ENCODE measurements around the gene UBE2N. TPM values are rescaled to one million over a fixed set of nuclear protein-coding genes. Genes with fewer than 3 reads are reported as not detected.
"Not testable (repeated sequence)": the region's sequence is repeated elsewhere in the genome, so short reads cannot be mapped to it uniquely, and the experiment has no call there.

Gene UBE2N
- total RNA-seq, 2 experiments from 2014 or later = 186 to 279 TPM

DNA sequence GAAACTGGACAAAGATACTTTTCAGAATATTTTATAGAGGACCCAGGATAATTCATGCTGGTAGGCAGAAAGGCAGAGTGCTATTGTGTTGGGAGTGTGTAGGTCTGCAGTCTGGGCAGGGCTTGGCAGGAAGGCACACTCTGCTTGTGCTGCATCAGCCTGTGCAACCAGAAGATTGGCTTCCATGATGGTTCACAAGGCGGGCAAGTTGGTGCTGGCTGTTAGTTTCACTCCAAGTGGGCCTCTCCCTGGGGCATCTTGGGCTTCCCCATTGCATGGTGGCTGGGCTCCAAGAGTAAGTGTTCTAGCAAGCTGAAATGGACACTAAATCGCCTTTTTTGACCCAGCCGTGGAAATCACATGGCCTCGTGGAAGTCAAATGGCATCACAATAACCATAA, 1.8 kb upstream of the UBE2N start:
- H3K27ac Mint-ChIP-seq = no peak overlapping the region
- intact Hi-C loops (cut with DNase I, micrococcal nuclease) = loop anchor here (5.0 to 10.0 kb wide), 4 partner anchors 516 to 1011 kb away; partner anchors contain the start of genes CEP83 (in 1 of the 2) and EEA1 (in 1 of the 2)
- peaks cover 46% of the 10 kb centered on the region for H3K4me1 Mint-ChIP-seq
- POLR2A ChIA-PET = no interaction called here
- DNase-seq = no peak
- CTCF ChIA-PET = interaction anchor here (2.6 kb wide), 1 partner anchor 23 kb away, joined by 13 read pairs; no protein-coding TSS in a partner anchor
- no peaks in the 10 kb centered on the region for H3K9me3 Mint-ChIP-seq (ENCODE audit: low read depth)
- ATAC-seq = no peak
- no peaks in the 10 kb centered on the region for H3K27me3 Mint-ChIP-seq
- H3K4me3 Mint-ChIP-seq = no peak overlapping the region
- peaks cover 15% of the 10 kb centered on the region for H3K36me3 Mint-ChIP-seq (ENCODE audit: low read depth)

DNA sequence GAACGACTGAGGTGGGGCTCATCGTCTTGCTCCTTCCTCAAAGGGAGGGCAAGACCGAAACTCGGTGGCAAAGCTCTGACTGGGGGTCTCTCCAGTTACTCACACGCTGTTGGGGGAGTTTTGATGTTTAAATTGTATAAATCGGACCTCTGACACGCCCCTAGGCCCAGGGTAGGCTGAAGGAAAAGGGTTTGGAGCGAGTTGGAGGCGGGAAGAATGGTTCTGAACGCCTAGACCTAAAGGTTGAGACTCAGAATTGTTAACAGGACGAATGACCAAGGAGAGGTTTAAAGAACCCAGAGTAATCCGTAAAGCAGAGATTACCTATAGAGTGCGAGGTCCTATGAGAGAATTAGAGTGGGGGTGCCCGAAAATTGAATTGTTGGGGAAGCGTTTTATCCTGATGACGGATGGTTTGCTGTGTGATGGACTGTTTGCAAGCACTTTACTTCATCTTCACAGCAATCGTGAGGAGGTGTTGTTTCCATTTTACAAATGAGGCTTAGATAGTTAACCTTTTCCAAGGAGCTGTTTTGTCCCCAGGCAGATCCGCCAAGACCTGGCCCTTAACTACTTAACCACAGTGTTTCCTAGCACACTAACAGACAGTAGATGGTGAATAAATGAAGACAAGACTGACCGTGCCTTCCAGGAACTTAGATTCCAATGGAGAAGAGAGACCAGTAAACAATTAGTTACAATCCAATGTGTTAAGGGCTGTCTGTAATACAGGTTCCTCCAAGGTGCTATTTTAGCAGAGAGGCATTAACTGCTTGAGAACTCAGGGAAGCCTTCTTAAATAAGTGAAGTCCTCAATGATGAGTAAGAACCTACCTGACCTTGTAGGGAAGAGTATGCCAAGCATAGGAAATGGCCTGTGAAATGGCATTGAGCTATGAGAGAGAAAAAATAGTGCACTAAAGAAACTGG, 929 bp upstream of the UBE2N start:
- no peak for DNase-seq
- Mint-ChIP-seq H3K4me1 (peaks cover 47% of the 10 kb centered on the region), H3K27ac (peak overlapping the region; percentile 99), H3K27me3 (no peaks in the 10 kb centered on the region), H3K36me3 (ENCODE audit: low read depth) (peaks cover 15% of the 10 kb centered on the region), H3K4me3 (peak overlapping the region; percentile 99), H3K9me3 (ENCODE audit: low read depth) (no peaks in the 10 kb centered on the region)
- no peak for ATAC-seq
- CTCF ChIA-PET = interaction anchor here (0.6 to 1.6 kb wide), 5 partner anchors 16 to 660 kb away, joined by 3 to 6 read pairs (median 4); partner anchors contain the start of gene MRPL42
- intact Hi-C loops (cut with DNase I, micrococcal nuclease) = loop anchor here (1.0 to 10.0 kb wide), 9 partner anchors 25 to 1012 kb away; partner anchors contain the start of genes CRADD (in 2 of the 2), EEA1 (in 2 of the 2), MRPL42 (in 2 of the 2) and CEP83 (in 1 of the 2)
- POLR2A ChIA-PET = interaction anchor here (1.2 kb wide), 1 partner anchor 513 kb away, joined by 5 read pairs; no protein-coding TSS in a partner anchor

DNA sequence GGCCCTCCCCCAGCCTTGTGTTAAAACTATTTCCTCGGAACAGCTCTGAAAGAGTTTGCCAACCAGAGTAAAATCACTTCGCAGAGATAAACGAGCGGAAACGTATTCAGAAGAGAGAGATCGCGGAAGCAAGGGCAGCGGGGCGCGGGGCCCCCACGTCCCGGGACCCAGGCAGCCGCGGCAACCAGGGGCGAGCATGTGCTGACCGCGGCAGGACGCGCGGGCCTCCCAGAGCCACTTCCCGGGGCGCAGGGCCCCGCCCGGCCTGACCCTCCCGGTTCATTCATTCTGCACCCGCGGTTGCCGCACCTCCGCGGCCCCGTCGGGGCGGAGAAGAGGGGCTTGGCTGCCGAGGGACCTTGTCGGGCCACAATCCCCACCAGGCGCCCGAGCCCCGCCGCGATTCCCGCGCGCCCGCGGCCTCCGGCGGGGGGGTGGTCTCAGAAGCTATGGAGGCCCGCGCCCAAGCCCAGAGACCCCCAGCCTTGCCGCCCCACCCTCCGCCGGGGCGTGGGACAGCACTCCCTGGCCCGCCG, 598 bp downstream of the UBE2N start:
- Mint-ChIP-seq H3K9me3 (ENCODE audit: low read depth) (no peaks in the 10 kb centered on the region), H3K4me3 (peak overlapping the region; percentile 99), H3K27me3 (no peaks in the 10 kb centered on the region), H3K27ac (peak overlapping the region; percentile 98), H3K36me3 (ENCODE audit: low read depth) (peaks cover 17% of the 10 kb centered on the region), H3K4me1 (peaks cover 55% of the 10 kb centered on the region)
- DNase-seq = peak; percentile 56
- ChIA-PET POLR2A (interaction anchor here (0.6 to 1.2 kb wide), 2 partner anchors 29 to 511 kb away, joined by 5 to 7 read pairs; no protein-coding TSS in a partner anchor), CTCF (no interaction called here)
- ATAC-seq = no peak
- intact Hi-C loops (cut with DNase I, micrococcal nuclease) = loop anchor here (2.0 to 10.0 kb wide), 5 partner anchors 62 to 1014 kb away; partner anchors contain the start of genes CEP83 (in 1 of the 2) and EEA1 (in 1 of the 2)

DNA sequence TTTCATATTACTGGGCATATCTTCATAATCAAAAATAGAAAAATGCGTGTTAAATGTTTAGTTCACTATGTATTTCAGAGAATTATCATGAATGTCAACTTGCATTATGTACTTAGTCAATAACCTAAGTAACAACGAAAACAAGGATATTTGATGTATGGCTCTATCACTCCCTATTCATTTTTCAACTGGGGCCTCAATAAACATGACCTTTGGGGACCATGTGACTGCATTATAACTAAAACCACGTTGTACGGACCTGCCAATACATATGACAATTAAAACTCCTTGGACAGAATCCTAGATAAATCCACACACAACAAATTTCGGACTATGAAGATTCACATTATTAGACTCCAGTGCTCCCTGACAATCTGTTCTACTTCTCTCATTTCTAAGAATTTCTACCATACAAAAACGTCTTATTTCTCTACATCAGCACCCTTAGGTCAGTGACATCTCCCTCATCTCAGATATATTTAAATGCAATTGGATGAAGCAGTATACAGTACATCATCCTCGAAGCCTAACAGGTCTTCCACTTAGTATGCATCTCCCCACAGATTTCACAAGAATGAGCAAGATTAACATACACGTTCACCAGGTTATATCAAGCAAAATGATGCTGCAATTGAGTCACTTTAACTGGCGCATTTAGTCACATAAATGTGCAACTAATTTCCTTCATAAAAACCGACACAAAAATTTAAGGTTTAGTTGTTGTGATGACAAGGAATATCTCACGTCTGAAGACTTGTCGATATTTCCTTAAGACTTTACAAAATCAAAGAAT, 1.5 kb downstream of the UBE2N start:
- H3K27ac Mint-ChIP-seq = peak overlapping the region; percentile 98
- DNase-seq = no peak
- ChIA-PET CTCF (interaction anchor here (6.3 kb wide), 1 partner anchor 20 kb away, joined by 55 read pairs; no protein-coding TSS in a partner anchor), POLR2A (no interaction called here)
- H3K4me3 Mint-ChIP-seq = peak overlapping the region; percentile 99
- H3K27me3 Mint-ChIP-seq = no peaks in the 10 kb centered on the region
- ATAC-seq = peak; percentile 5
- no peaks in the 10 kb centered on the region for H3K9me3 Mint-ChIP-seq (ENCODE audit: low read depth)
- intact Hi-C loops (cut with DNase I, micrococcal nuclease) = loop anchor here (2.0 to 10.0 kb wide), 5 partner anchors 61 to 1015 kb away; partner anchors contain the start of genes CEP83 (in 1 of the 2) and EEA1 (in 1 of the 2)
- H3K4me1 Mint-ChIP-seq = peaks cover 63% of the 10 kb centered on the region
- peaks cover 17% of the 10 kb centered on the region for H3K36me3 Mint-ChIP-seq (ENCODE audit: low read depth)

DNA sequence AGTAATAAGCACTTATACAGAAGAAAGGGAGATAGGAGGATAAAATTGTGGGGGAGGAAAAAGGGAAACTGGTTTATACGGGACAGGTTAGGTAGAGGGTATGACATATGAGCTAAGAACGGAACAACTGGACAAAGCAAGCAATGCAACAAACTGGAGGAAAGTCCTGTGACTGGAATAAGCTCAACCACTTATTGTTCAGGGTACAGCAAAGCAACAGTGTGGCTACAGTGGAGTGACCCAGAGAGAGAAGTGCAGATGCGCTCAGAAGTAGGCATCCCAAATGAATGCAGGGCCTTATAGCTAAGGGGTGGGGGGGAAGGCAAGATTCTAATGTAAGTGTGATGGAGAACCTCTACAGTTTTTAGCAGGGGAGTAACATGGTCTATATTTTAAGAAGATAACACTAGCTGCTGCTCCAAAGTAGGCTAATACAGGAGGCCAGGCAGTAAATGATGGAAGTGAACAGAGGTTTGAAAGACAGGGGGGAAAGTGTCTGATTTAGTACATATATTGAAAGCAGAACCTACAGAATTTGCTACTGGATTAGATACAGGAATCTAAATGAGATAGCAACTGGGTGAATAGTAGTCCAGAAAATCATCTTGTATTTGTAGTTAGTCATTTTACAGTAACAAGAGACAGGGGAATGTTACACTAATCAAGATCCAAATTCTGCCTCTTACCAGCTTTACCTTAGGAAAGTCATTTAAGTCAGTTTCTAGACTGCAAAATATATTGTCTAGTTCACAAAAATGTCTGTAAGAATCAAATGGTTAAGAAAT, 3.3 kb downstream of the UBE2N start:
- H3K27me3 Mint-ChIP-seq = no peaks in the 10 kb centered on the region
- ChIA-PET POLR2A (interaction anchor here (0.6 to 1.1 kb wide), 3 partner anchors 17 to 41 kb away, joined by 3 to 7 read pairs (median 6); no protein-coding TSS in a partner anchor), CTCF (interaction anchor here (0.8 to 6.3 kb wide), 4 partner anchors 12 to 33 kb away, joined by 3 to 55 read pairs (median 3); no protein-coding TSS in a partner anchor)
- H3K4me1 Mint-ChIP-seq = peaks cover 79% of the 10 kb centered on the region
- H3K36me3 Mint-ChIP-seq (ENCODE audit: low read depth) = peaks cover 17% of the 10 kb centered on the region
- DNase-seq = no peak
- peak overlapping the region; percentile 99 for H3K4me3 Mint-ChIP-seq
- H3K9me3 Mint-ChIP-seq (ENCODE audit: low read depth) = no peaks in the 10 kb centered on the region
- intact Hi-C loops (cut with DNase I, micrococcal nuclease) = no loop called here
- no peak for ATAC-seq
- H3K27ac Mint-ChIP-seq = peak overlapping the region; percentile 22

DNA sequence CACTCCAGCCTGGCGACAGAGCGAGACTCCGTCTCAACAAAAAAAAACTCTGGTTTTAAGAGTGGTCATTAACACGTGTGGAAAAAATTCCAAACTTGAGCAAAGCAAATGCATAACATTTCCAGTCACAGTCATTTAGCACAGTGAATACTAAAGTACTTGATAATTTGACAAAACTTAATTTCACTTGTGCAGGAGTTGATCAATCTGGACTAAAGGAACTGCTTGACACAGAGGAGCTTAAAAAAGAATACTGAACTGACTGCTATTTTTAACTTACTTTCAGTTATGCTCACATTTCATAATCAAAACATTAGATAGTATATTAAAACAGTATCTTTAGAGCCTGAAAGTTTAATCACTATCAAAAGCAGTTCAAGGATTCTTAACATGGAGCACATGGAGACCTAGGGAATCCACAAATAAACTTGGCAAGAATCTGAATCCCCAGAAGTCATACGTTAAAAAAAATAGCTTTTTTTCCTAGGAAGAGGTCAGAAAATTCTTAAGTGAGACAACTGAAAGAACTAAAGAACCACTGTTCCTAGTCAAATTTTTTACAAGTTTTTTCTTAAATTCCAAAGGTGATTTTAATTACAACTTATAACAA, 7.4 kb downstream of the UBE2N start:
- H3K36me3 Mint-ChIP-seq (ENCODE audit: low read depth) = peaks cover 19% of the 10 kb centered on the region
- H3K27me3 Mint-ChIP-seq = no peaks in the 10 kb centered on the region
- no peak for ATAC-seq
- H3K9me3 Mint-ChIP-seq (ENCODE audit: low read depth) = no peaks in the 10 kb centered on the region
- no peak overlapping the region for H3K27ac Mint-ChIP-seq
- intact Hi-C loops (cut with DNase I, micrococcal nuclease) = no loop called here
- no peak for DNase-seq
- peaks cover 80% of the 10 kb centered on the region for H3K4me1 Mint-ChIP-seq
- H3K4me3 Mint-ChIP-seq = no peak overlapping the region
- ChIA-PET POLR2A (interaction anchor here (1.0 to 1.5 kb wide), 2 partner anchors 20 to 33 kb away, joined by 3 to 4 read pairs; no protein-coding TSS in a partner anchor), CTCF (interaction anchor here (1.2 to 6.3 kb wide), 2 partner anchors 12 to 14 kb away, joined by 6 to 55 read pairs; no protein-coding TSS in a partner anchor)

DNA sequence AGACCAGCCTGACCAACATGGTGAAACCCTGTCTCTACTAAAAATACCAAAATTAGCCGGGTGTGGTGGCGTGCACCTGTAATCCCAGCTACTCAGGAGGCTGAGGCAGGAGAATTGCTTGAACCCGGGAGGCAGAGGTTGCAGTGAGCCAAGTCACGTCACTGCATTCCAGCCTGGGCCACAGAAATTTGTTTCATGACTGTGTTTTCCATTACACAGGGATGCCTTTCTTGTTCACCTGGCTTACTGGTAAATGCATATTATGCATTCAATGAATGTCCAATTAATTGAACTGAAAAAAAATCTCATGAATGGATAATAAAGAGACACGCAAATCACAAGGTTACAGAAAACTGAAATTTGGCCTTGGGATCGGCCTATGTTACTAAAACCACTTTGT, 9.7 kb downstream of the UBE2N start:
- CTCF ChIA-PET = interaction anchor here (0.6 to 1.9 kb wide), 3 partner anchors 12 to 29 kb away, joined by 3 to 10 read pairs (median 3); no protein-coding TSS in a partner anchor
- peaks cover 78% of the 10 kb centered on the region for H3K4me1 Mint-ChIP-seq

DNA sequence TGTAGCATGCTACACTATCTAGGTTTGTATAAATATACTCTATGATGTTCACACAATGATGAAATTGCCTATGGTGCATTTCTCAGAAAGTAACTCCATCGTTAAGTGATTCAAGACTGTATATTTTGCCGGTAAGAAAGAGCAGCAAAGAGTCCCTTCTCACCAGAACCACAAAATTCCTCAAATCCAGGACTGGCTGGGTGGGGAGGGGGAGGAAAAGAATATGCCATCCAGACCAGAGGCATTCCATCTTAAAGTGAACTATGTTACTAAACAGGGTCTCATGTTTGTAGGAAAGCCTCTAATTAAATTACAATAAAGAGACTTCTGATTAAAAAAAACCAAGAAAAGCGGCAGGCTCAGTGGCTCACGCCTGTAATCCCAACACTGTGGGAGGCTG, 11.5 kb downstream of the UBE2N start:
- no peaks in the 10 kb centered on the region for H3K9me3 Mint-ChIP-seq (ENCODE audit: low read depth)
- H3K36me3 Mint-ChIP-seq (ENCODE audit: low read depth) = peaks cover 16% of the 10 kb centered on the region
- no peak overlapping the region for H3K27ac Mint-ChIP-seq
- ChIA-PET POLR2A (no interaction called here), CTCF (interaction anchor here (1.3 kb wide), 1 partner anchor 11 kb away, joined by 10 read pairs; no protein-coding TSS in a partner anchor)
- H3K4me3 Mint-ChIP-seq = no peak overlapping the region
- DNase-seq (no peak), ATAC-seq (no peak)
- no peaks in the 10 kb centered on the region for H3K27me3 Mint-ChIP-seq
- peaks cover 79% of the 10 kb centered on the region for H3K4me1 Mint-ChIP-seq
- intact Hi-C loops (cut with DNase I, micrococcal nuclease) = no loop called here

More for the DNA sequence above, 9.7 kb downstream of the UBE2N start:
- peaks cover 15% of the 10 kb centered on the region for H3K36me3 Mint-ChIP-seq (ENCODE audit: low read depth)
- ATAC-seq; H3K4me3 Mint-ChIP-seq; DNase-seq; H3K27ac Mint-ChIP-seq; H3K27me3 Mint-ChIP-seq; POLR2A ChIA-PET; intact Hi-C loops (cut with DNase I, micrococcal nuclease); H3K9me3 Mint-ChIP-seq (ENCODE audit: low read depth): not testable (repeated sequence)

DNA sequence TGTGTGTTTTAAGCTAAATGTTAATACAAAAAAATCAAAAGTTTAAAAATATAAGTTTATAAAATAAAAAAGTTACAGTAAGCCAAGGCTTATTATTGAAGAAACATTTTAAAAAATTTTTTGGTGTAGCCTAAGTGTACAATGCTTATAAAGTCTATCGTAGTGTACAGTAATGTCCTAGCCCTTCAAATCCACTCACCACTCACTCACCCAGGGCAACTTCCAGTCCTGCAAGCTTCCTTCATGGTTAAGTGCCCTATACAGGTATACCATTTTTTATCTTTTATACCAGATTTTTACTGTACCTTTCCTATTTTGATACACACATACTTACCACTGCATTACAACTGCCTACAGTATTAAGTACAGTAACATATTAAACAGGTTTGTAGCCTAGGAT, 11.9 kb downstream of the UBE2N start:
- ChIA-PET POLR2A (interaction anchor here (0.7 kb wide), 1 partner anchor 9 kb away, joined by 3 read pairs; no protein-coding TSS in a partner anchor), CTCF (interaction anchor here (0.6 to 1.3 kb wide), 3 partner anchors 10 to 673 kb away, joined by 3 to 10 read pairs (median 3); no protein-coding TSS in a partner anchor)
- intact Hi-C loops (cut with DNase I, micrococcal nuclease) = no loop called here
- no peaks in the 10 kb centered on the region for H3K9me3 Mint-ChIP-seq (ENCODE audit: low read depth)
- H3K4me1 Mint-ChIP-seq = peaks cover 79% of the 10 kb centered on the region
- peak overlapping the region; percentile 25 for H3K27ac Mint-ChIP-seq
- DNase-seq = no peak
- no peak overlapping the region for H3K4me3 Mint-ChIP-seq
- H3K36me3 Mint-ChIP-seq (ENCODE audit: low read depth) = peaks cover 16% of the 10 kb centered on the region
- no peak for ATAC-seq
- H3K27me3 Mint-ChIP-seq = no peaks in the 10 kb centered on the region

Data from activated CD4-positive, alpha-beta T cell treated with anti-CD3 and anti-CD28 coated beads for 36 hours (primary cell).